Fibroblast of peridontal ligament (primary cell): ENCODE results near the gene C18orf32.
"Not testable (repeated sequence)": the region's sequence is repeated elsewhere in the genome, so short reads cannot be mapped to it uniquely, and the experiment has no call there.

Source experiments
- DNase-seq: peaks from one replicate; pipeline ENCODE4 v3.0.0-alpha.2; 2010; ENCODE audit errors: extremely low read depth

Gene C18orf32

GRCh38 chr18:49486953-49487710 is at the start of gene C18orf32:
TSS of gene C18orf32 (minus strand) at chr18:49487234. CDS start at chr18:49483748, 3,486 bp downstream.
- peak; percentile 88 for DNase-seq

GRCh38 chr18:49534846-49535601 is 48.0 kb upstream of the C18orf32 start:
- no peak for DNase-seq

GRCh38 chr18:49531678-49532153 is 44.7 kb upstream of the C18orf32 start:
- DNase-seq = no peak

- DNase-seq = no peak
Measured at GRCh38 chr18:49529596-49529995, 42.6 kb upstream of the C18orf32 start.

GRCh38 chr18:49527631-49528327 is 40.7 kb upstream of the C18orf32 start:
- no peak for DNase-seq

- DNase-seq = no peak
Measured at GRCh38 chr18:49525981-49526380, 38.9 kb upstream of the C18orf32 start.

- no peak for DNase-seq
Measured at GRCh38 chr18:49524951-49525350, 37.9 kb upstream of the C18orf32 start.

GRCh38 chr18:49524349-49524748 is 37.3 kb upstream of the C18orf32 start:
- no peak for DNase-seq

- DNase-seq = not testable (repeated sequence)
Measured at GRCh38 chr18:49523580-49524093, 36.6 kb upstream of the C18orf32 start.

GRCh38 chr18:49521216-49521835 is 34.3 kb upstream of the C18orf32 start:
- no peak for DNase-seq

- DNase-seq = peak; percentile 39
Measured at GRCh38 chr18:49520661-49521145, 33.7 kb upstream of the C18orf32 start.

GRCh38 chr18:49519101-49519971 is 32.3 kb upstream of the C18orf32 start:
- no peak for DNase-seq

- DNase-seq = no peak
Measured at GRCh38 chr18:49517483-49517882, 30.4 kb upstream of the C18orf32 start.

GRCh38 chr18:49515516-49515915 is 28.5 kb upstream of the C18orf32 start:
- DNase-seq = no peak

GRCh38 chr18:49515003-49515402 is 28.0 kb upstream of the C18orf32 start:
- DNase-seq = not testable (repeated sequence)

- no peak for DNase-seq
Measured at GRCh38 chr18:49514577-49514976, 27.5 kb upstream of the C18orf32 start.

GRCh38 chr18:49512876-49513275 is 25.8 kb upstream of the C18orf32 start:
- DNase-seq = not testable (repeated sequence)

GRCh38 chr18:49510393-49511115 is 23.5 kb upstream of the C18orf32 start:
- DNase-seq = peak; percentile 54

- not testable (repeated sequence) for DNase-seq
Measured at GRCh38 chr18:49506438-49506837, 19.4 kb upstream of the C18orf32 start.

- no peak for DNase-seq
Measured at GRCh38 chr18:49503931-49504330, 16.9 kb upstream of the C18orf32 start.
